ENCODE data around the gene S100Z. TPM values are rescaled to one million over a fixed set of nuclear protein-coding genes. Genes with fewer than 3 reads are reported as not detected.
"Not testable (repeated sequence)": the region's sequence is repeated elsewhere in the genome, so short reads cannot be mapped to it uniquely, and the experiment has no call there.

S100Z gene
- total RNA-seq, 2 experiments from 2014 or later: 1.8 to 2.1 TPM

GRCh38 chr5:76838481-76839261, 11.1 kb upstream of the S100Z start:
- Mint-ChIP-seq H3K27me3 (peaks cover 3% of the 10 kb centered on the region), H3K9me3 (no peaks in the 10 kb centered on the region), H3K4me1 (ENCODE audit: low read depth) (no peaks in the 10 kb centered on the region), H3K4me3 (no peak overlapping the region), H3K36me3 (peaks cover 2% of the 10 kb centered on the region), H3K27ac (no peak overlapping the region)
- intact Hi-C loops (cut with micrococcal nuclease): no loop called here
- POLR2A ChIA-PET: no interaction called here
- no peak for DNase-seq
- CTCF ChIA-PET: no interaction called here

GRCh38 chr5:76841361-76841760, 8.5 kb upstream of the S100Z start:
- POLR2A ChIA-PET: no interaction called here
- intact Hi-C loops (cut with micrococcal nuclease): no loop called here
- no peaks in the 10 kb centered on the region for H3K4me1 Mint-ChIP-seq (ENCODE audit: low read depth)
- H3K9me3 Mint-ChIP-seq: no peaks in the 10 kb centered on the region
- peaks cover 3% of the 10 kb centered on the region for H3K27me3 Mint-ChIP-seq
- H3K36me3 Mint-ChIP-seq: no peaks in the 10 kb centered on the region
- no peak for DNase-seq
- H3K27ac Mint-ChIP-seq: no peak overlapping the region
- H3K4me3 Mint-ChIP-seq: no peak overlapping the region
- CTCF ChIA-PET: no interaction called here

GRCh38 chr5:76845890-76846289, 3.9 kb upstream of the S100Z start:
- DNase-seq: no peak
- Mint-ChIP-seq H3K4me1 (ENCODE audit: low read depth) (peaks cover 14% of the 10 kb centered on the region), H3K27me3 (peaks cover 3% of the 10 kb centered on the region), H3K27ac (no peak overlapping the region), H3K36me3 (no peaks in the 10 kb centered on the region), H3K4me3 (no peak overlapping the region), H3K9me3 (no peaks in the 10 kb centered on the region)
- ChIA-PET CTCF (no interaction called here), POLR2A (no interaction called here)
- intact Hi-C loops (cut with micrococcal nuclease): no loop called here

GRCh38 chr5:76850543-76851145, 830 bp downstream of the S100Z start:
- Mint-ChIP-seq H3K27ac (peak overlapping the region; percentile 57), H3K36me3 (peaks cover 2% of the 10 kb centered on the region), H3K27me3 (no peaks in the 10 kb centered on the region), H3K4me1 (ENCODE audit: low read depth) (peaks cover 39% of the 10 kb centered on the region), H3K9me3 (peaks cover 2% of the 10 kb centered on the region), H3K4me3 (peak overlapping the region; percentile 61)
- CTCF ChIA-PET: interaction anchor here (1.4 kb wide), 1 partner anchor 179 kb away, joined by 4 read pairs; the partner anchor contains the start of gene AGGF1
- intact Hi-C loops (cut with micrococcal nuclease): loop anchor here (2.0 to 10.0 kb wide), 2 partner anchors 32 to 136 kb away; partner anchors contain the start of genes F2R and F2RL1
- POLR2A ChIA-PET: no interaction called here
- no peak for DNase-seq

- intact Hi-C loops (cut with micrococcal nuclease): loop anchor here (2.0 to 10.0 kb wide), 2 partner anchors 33 to 137 kb away; partner anchors contain the start of genes F2R and F2RL1
- DNase-seq: no peak
- H3K27ac Mint-ChIP-seq: no peak overlapping the region
- no peaks in the 10 kb centered on the region for H3K27me3 Mint-ChIP-seq
- CTCF ChIA-PET: no interaction called here
- POLR2A ChIA-PET: no interaction called here
- peaks cover 10% of the 10 kb centered on the region for H3K36me3 Mint-ChIP-seq
- H3K9me3 Mint-ChIP-seq: peaks cover 7% of the 10 kb centered on the region
- no peak overlapping the region for H3K4me3 Mint-ChIP-seq
- H3K4me1 Mint-ChIP-seq (ENCODE audit: low read depth): peaks cover 51% of the 10 kb centered on the region
Observed at GRCh38 chr5:76851728-76852369, 2.0 kb downstream of the S100Z start.

GRCh38 chr5:76852772-76853171, 3.0 kb downstream of the S100Z start:
- ChIA-PET POLR2A (no interaction called here), CTCF (no interaction called here)
- Mint-ChIP-seq H3K4me1 (ENCODE audit: low read depth) (peaks cover 51% of the 10 kb centered on the region), H3K27ac (no peak overlapping the region), H3K4me3 (no peak overlapping the region), H3K9me3 (peaks cover 7% of the 10 kb centered on the region), H3K27me3 (no peaks in the 10 kb centered on the region), H3K36me3 (peaks cover 10% of the 10 kb centered on the region)
- no peak for DNase-seq
- intact Hi-C loops (cut with micrococcal nuclease): loop anchor here (10.0 kb wide), 1 partner anchor 138 kb away; the partner anchor contains the start of gene F2R

- peaks cover 51% of the 10 kb centered on the region for H3K4me1 Mint-ChIP-seq (ENCODE audit: low read depth)
- intact Hi-C loops (cut with micrococcal nuclease): loop anchor here (10.0 kb wide), 1 partner anchor 139 kb away; the partner anchor contains the start of gene F2R
- H3K9me3 Mint-ChIP-seq, POLR2A ChIA-PET, H3K27me3 Mint-ChIP-seq, CTCF ChIA-PET, H3K4me3 Mint-ChIP-seq, DNase-seq, H3K27ac Mint-ChIP-seq: not testable (repeated sequence)
- H3K36me3 Mint-ChIP-seq: peaks cover 10% of the 10 kb centered on the region
Observed at GRCh38 chr5:76853741-76854140, 3.9 kb downstream of the S100Z start.

GRCh38 chr5:76854644-76855043, 4.8 kb downstream of the S100Z start:
- DNase-seq: no peak
- Mint-ChIP-seq H3K4me1 (ENCODE audit: low read depth) (peaks cover 50% of the 10 kb centered on the region), H3K27ac (peak overlapping the region; percentile 52), H3K36me3 (peaks cover 10% of the 10 kb centered on the region), H3K27me3 (no peaks in the 10 kb centered on the region), H3K9me3 (peaks cover 7% of the 10 kb centered on the region), H3K4me3 (no peak overlapping the region)
- intact Hi-C loops (cut with micrococcal nuclease): loop anchor here (10.0 kb wide), 1 partner anchor 140 kb away; the partner anchor contains the start of gene F2R
- CTCF ChIA-PET: no interaction called here
- POLR2A ChIA-PET: no interaction called here

- intact Hi-C loops (cut with micrococcal nuclease): loop anchor here (10.0 kb wide), 1 partner anchor 141 kb away; the partner anchor contains the start of gene F2R
- not testable (repeated sequence) for DNase-seq, H3K27me3 Mint-ChIP-seq, H3K9me3 Mint-ChIP-seq
- H3K4me1 Mint-ChIP-seq (ENCODE audit: low read depth): peaks cover 41% of the 10 kb centered on the region
- CTCF ChIA-PET: interaction anchor here (1.3 kb wide), 1 partner anchor 223 kb away, joined by 3 read pairs; no protein-coding TSS in a partner anchor
- peak overlapping the region; percentile 88 for H3K27ac Mint-ChIP-seq
- peak overlapping the region; percentile 5 for H3K4me3 Mint-ChIP-seq
- POLR2A ChIA-PET: interaction anchor here (0.9 kb wide), 1 partner anchor 175 kb away, joined by 4 read pairs; the partner anchor contains the start of gene AGGF1
- peaks cover 10% of the 10 kb centered on the region for H3K36me3 Mint-ChIP-seq
Observed at GRCh38 chr5:76855501-76855900, 5.7 kb downstream of the S100Z start.

GRCh38 chr5:76855961-76856360, 6.1 kb downstream of the S100Z start:
- POLR2A ChIA-PET: interaction anchor here (0.9 kb wide), 1 partner anchor 175 kb away, joined by 4 read pairs; the partner anchor contains the start of gene AGGF1
- intact Hi-C loops (cut with micrococcal nuclease): loop anchor here (10.0 kb wide), 1 partner anchor 141 kb away; the partner anchor contains the start of gene F2R
- peaks cover 7% of the 10 kb centered on the region for H3K9me3 Mint-ChIP-seq
- DNase-seq: peak; percentile 61
- peaks cover 37% of the 10 kb centered on the region for H3K4me1 Mint-ChIP-seq (ENCODE audit: low read depth)
- no peak overlapping the region for H3K4me3 Mint-ChIP-seq
- H3K27me3 Mint-ChIP-seq: no peaks in the 10 kb centered on the region
- CTCF ChIA-PET: interaction anchor here (1.3 kb wide), 1 partner anchor 222 kb away, joined by 3 read pairs; no protein-coding TSS in a partner anchor
- H3K36me3 Mint-ChIP-seq: peaks cover 10% of the 10 kb centered on the region
- H3K27ac Mint-ChIP-seq: peak overlapping the region; percentile 88

- not testable (repeated sequence) for H3K27me3 Mint-ChIP-seq
Observed at GRCh38 chr5:76856800-76857199, 7.0 kb downstream of the S100Z start.

More at GRCh38 chr5:76856800-76857199, 7.0 kb downstream of the S100Z start:
- Mint-ChIP-seq H3K27ac (peak overlapping the region; percentile 88), H3K4me1 (ENCODE audit: low read depth) (peaks cover 30% of the 10 kb centered on the region), H3K36me3 (peaks cover 10% of the 10 kb centered on the region)
- intact Hi-C loops (cut with micrococcal nuclease): loop anchor here (10.0 kb wide), 1 partner anchor 142 kb away; the partner anchor contains the start of gene F2R
- DNase-seq, H3K9me3 Mint-ChIP-seq, POLR2A ChIA-PET, H3K4me3 Mint-ChIP-seq: not testable (repeated sequence)
- CTCF ChIA-PET: interaction anchor here (1.3 kb wide), 1 partner anchor 221 kb away, joined by 3 read pairs; no protein-coding TSS in a partner anchor
